HG03469 (cell line): ENCODE results near the gene FAM98A.

Source experiments
- ATAC-seq: cut with Tn5 transposase; IDR thresholded peaks from one replicate; pipeline ENCODE4 v1.9.1; 2021; ENCODE audit warnings: mild to moderate bottlenecking, moderate library complexity, moderate number of reproducible peaks; ENCODE audit not compliant: unreplicated experiment

Gene FAM98A

DNA sequence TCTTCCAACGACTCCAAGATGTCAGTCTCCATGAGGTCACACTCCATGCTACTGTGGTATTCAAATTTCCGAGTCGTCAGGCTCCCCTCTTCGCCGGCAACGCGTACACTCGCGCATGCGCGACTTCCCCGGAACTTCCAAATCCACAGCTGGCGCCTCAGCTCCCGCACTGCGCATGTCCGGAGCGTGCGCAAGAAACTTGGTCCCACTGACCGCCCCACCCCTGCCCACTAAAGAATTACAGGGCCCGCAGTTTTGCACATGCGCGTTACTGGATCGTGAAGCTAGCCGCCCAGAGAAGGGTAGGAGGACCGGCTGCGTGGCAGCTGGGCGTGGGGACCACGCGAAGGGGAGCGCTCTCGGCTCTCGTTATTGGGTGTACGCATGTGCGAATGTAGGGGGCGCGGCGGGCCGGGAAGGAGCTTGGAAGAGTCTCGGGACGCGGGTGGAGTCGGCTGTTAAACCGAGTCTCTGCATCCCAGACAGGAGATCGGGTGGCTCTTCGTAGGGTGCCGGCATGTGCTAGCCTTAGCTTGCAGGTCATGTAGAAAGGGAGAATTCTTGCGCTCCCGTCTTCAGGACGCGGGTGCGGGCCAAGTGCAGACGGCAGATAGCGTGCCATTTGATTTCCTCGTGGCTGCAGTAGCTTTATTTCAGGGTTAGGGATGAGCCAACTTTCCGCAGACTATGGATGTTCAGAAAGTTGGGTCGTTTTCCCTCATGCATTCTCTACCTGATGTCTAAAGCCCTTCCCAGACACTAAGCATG, at the start of gene FAM98A:
Gene FAM98A, minus strand, starts transcription at position 125 of the 768 bp plus-strand sequence. Its CDS starts 78 bp downstream, at position 47.
- ATAC-seq, result peak; percentile 85

DNA sequence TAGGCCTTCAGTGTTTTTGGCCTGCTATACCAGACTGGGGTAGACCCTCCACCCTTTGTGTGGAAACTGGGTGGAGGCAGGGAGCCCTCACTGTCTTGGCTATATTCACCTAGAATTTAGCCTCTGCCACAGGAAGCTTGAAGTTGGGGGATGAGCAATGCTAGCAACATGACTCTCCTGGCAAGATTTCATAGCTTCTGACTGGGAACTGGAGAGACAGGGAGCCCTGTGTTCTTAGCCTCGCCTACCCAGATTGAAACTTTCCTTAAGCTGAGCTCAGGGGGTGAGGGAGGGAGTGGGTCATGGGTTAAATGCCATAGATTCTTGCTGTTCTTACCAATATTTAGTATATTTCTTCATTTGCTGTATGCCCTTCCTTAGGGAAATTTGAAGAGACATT, 46.8 kb upstream of the FAM98A start:
- ATAC-seq, result no peak

DNA sequence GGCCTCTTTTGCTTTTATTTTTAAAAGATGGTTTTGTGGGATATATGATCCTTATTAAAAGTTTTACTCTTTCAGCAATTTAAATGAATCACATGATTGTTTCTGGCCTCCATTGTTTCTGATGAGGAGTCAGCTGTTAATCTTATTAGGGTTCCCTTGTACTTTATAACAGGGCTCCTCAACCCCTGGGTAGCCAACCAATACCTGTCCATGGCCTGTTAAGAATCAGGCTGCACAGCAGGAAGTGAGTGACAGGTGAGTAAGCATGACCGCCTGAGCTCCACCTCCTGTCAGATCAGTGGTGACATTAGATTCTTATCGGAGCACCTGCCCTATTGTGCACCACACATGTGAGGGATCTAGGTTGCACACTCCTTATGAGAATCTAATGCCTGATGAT, 45.1 kb upstream of the FAM98A start:
- ATAC-seq, result no peak

DNA sequence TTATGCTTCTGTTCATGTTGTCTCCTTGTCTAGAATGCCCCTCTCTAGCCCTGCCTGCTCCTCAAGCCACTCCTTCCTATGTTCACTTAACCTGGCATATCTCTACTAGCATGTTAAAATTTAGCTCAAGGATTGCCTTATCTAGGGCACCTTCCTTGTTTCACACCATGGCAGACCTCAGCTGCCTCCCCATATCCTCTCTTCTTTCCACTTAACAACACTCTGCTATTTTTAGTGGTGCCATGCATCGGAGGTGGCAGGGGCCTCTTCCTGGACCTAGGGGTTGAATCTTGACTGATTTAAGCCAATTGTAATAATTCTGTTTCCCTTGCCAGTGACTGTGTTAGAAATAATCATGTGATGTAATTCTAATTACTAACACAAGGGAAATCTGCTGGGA, 36.9 kb upstream of the FAM98A start:
- no peak for ATAC-seq

DNA sequence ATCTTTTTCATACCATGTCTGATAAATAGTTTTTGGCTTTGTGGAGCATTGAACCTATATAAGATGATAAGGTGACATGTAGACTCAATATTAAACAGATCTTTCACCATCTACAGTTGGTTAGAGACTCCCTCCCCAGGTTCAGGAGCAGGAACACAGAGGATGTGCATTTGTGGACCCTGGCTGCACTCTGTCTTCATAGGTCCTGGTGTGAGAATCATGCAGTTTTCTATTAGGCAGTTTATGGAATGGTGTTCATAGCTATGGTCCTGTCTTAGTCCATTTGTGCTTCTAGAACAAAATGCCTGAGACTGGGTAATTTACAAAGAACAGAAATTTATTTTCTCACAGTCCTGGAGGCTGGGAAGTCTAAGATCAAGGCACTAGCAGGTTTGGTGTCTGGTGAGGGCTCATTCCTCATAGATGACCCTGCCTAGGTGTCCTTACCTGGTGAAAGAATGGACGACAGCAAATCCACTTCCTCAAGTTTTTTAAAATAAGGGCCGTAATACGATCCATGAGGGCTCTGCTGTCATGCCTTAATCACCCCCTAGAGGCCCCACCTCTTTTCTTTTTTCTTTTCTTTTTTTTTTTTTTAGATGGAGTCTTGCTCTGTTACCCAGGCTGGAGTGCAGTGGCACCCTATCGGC, 35.3 kb upstream of the FAM98A start:
- ATAC-seq, result no peak

DNA sequence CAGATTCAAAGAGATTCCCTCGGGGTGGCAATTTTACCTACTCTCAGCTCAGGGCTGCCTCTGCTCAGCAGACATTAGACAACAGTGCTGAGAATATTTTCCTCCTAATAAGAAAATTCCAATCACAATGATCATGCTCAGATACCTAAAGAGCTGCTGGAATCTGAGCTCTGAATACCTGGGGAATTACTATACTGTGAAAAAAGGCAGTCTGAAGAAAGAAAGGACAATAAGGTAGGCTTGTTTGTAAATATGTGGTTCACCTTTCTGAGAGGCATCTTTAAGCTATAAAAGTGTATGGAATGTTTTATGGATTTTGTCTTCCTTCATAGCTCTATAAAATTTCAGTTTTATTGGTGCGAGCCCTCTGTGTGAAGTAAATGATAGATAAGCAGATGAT, 34.2 kb upstream of the FAM98A start:
- ATAC-seq, result no peak

DNA sequence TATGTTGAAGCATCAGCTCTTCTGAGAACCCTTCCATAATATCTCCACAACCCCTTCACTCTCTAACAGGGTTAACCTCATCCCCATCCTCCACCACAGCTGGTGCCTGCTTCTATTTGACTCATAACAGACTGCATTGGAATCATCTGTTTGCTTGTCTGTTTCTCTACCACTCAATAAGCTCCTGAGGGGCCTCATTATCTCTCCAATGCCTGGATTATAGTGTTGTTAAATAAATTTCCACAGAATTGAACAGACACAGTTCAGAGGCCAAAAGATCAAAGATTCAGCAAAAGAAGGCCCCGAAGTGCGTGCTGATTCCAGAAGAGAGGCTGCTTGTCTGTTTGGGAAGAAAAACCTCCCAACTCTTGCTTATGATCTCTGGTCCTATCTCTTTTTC, 33.7 kb upstream of the FAM98A start:
- ATAC-seq, result no peak

DNA sequence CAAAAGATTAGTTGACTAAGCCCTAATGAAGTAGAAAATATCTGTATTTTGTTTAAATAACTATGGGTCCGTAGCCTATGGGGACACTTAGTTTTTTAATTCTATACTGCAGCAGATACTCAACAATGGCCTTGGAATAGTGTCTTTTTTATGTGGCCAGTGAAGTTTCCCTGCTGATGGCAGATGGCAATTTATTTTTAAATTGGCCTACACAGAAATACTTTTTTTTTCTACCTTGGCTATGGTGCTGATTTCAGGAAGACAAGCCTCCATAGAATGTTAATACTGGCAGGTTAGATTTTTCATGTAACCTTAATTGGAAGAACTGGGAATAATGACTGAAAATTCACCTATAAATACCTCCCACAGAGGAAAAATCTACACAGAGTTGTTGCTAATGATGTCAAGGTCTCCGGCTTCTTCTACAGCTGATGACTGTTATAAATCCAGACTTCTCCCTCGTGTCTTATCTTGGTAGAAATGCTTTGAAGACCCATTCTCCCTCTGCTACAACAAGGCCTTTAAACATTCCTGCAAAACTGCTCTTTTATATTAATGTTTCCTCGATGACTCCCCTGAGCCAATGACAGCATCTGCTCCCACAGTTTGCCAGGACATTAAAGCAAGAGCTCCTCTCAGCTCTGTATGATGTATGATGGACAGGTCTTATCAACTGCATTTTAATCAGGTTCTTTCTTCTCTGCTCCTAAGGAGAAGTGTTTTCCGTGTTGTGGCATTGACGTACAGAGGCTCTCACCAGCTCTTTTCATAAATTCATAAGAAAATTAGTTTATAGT, 29.1 kb upstream of the FAM98A start:
- no peak for ATAC-seq

DNA sequence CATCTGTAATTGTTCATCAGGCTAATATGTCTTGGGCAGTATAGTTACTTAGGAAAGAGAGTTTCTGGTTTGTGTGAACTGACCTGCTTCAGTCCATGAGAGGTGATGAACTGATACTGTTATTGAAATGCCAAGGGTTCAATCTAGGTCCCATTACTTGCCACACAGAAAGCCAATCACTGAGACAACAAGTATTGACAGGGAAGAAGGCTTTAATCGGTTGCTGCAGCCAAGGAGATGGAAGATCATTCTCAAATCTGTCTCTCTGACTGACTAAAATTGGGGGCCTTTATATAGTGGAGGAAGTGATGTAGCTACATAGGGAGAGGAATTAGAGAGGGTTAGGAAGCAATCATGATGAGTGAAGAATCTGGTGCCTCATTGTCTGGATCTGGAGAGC, 19.9 kb upstream of the FAM98A start:
- no peak for ATAC-seq

DNA sequence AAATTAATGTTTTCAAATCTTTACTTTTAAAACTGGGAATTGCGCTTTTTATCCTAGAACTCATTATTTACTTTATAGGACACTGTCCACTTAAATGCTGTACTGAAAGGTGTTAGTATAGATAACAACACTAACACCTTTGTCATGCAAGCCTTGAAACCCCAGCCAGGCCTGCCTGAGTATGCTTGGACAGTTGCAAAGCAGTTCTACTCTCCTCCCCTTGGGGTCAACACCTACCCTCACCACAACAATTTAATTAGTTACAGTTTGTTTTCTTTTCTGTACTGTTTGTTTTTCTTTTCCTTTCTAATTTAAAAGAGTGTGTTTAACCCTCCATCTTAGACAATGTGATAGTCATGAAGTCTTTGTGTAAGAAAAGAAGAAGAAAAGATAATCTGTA, 18.9 kb upstream of the FAM98A start:
- no peak for ATAC-seq

DNA sequence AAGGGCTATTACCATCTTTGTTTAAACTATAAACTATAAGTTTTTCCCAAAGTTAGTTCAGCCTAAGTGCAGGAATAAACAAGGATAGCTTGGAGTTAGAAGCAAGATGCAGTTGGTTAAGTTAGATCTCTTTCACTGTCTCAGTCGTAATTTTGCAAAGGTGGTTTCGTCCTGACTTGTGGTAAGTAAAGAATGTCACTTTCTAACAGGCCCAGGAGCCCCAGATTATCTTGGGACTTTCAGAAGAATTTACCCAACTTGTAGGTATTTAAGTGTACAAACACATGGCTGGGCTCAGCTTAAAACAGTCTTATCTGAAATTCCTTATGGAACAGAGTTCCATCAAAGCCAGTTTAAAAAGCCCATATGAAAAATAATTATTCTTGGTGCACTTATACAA, 18.3 kb upstream of the FAM98A start:
- no peak for ATAC-seq

DNA sequence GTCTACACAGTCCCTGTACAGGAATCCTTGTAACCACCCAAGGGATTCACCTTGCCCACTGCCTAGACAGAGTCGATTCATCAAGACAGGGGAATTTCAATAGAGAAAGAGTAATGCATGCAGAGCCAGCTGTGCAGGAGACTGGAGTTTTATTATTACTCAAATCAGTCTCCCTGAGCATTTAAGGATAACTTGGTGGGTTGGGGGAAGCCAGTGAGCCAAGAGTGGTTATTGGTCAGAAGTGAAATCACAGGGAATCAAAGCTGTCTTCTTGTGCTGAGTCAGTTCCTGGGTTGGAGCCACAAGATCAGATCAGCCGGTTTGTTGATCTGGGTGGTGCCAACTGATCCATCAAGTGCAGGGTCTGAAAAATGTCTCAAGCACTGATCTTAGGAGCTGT, 17.8 kb upstream of the FAM98A start:
- peak; percentile 38 for ATAC-seq

DNA sequence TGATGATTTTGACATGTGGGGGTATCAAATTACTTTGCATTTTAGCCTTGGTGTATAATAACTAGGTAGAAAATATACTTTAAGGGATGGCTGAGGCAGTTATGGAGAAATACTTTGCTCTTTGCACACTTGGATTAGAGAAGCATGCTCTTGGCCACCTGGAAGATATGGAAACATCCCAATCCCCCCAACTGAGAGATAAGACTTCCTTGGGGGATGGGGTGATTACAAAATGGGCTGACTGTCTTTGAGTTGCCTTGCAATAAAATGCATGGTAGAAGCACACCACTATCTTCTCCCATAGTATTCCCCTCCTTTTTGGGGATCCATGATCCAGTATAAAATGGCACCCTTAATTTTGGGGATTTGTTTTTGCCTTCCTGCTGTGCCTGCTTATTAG, 15.1 kb upstream of the FAM98A start:
- ATAC-seq, result no peak

DNA sequence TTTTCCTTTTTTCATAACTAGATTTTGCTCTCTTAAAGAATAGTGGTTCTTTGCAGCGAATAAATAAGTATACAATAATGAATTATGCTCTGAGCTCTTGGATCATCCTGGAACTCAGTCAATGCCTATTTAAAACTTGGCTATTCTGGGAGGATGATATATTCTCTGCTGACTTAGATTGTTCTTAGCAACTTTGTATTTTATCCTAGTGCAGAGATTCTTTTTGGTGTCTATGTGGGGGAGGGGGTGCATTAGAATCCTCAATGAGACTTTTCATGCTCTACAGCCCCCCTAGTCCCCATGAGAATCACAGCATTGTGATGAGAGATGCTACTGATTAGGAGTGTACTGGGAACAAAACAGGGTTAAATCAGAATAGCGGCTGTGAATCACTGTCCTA, 8.8 kb upstream of the FAM98A start:
- ATAC-seq, result no peak

DNA sequence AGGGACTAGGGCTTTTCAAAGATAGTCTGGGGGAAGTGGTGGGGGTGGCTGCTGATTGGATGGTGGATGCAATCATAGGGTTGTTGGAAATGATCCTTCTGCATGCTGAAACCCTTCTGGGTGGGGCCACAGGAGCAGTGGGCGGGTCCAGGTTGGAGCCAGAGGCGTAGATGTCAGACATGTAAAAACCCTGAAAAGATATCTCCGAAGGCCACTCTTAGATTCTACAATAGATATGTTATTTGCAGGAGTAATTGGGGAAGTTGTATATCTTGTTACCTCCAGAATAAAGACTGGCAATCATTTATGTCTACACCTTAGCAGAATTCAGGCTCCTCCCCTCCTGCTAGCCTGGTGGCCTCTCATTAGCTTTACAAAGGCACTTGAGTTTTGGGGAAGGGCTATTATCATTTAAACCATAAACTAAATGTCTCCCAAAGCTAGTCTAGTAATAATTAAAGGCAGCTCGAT, 8.2 kb upstream of the FAM98A start:
- ATAC-seq, result no peak

DNA sequence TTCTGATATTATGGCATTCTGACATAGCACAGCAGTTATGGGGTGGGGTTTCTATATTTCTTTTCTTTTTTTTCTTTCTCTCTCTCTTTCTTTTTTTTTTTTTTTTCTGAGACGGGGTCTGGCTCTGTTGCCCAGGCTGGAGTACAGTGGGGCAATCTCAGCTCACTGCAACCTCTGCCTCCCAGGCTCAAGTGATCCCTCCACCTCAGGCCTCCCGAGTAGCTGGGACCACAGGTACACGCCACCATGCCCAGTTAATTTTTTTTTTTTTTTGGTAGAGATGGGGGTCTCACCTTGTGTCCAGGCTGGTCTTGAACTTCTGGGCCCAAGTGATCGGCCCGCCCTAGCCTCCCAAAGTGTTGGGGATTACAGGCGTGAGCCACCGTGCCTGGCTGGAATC, 7.5 kb upstream of the FAM98A start:
- ATAC-seq, result no peak

DNA sequence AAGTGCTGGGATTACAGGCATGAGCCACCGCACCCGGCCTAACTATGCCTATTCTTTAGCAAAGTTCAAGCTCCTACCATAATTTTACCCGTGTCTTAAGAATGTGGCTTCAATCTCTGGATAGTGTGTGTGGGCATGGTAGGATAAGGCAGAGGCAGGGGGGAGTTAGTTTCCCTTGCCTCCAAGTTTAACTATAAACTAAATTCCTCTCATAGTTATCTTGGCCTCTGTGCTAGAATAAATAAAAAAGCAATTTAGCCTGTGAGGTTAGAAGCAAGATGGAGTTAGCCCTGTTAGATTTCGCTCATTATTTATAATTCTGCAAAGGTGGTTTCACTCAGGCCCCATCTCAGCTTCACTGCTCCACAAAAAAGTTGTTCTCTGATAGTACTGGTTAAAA, 7.0 kb upstream of the FAM98A start:
- ATAC-seq, result no peak

DNA sequence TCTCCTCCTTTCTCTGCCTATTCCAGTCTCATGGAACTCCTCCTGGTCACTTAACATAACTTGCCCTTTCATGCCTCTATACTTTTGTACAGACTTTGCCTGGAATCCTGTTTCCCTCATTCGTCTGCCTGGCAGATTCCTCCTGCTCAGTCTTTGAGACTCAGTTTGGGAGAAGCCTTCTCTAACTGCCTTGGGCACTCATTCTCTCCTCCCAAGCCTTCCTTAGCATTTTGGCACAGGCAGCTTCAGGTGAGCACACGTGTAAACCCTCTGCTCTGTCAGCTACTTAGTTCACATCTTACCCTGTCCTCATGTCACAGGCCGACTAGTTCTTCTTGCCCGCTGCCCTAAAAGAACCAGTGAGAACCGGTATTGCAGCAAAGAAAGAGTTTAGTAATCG, 6.0 kb upstream of the FAM98A start:
- ATAC-seq, result no peak

DNA sequence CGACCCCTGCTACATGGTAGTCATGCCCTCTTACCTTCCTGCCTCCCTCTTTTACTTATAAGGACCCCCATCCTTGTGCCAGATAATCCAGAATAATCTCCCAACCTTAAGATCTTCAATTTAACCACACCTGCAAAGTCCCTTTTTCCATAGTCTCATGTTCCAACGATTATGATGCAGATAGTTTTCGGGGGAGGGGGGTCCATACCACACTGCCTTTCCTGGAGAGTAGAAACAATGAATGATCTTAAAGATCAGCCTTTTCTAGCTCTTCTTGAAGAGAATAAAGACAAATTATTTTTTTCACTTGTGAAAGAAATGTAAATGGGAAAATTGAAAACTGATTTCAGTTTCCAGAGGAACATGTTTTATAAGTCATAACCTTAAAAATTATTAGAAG, 4.3 kb upstream of the FAM98A start:
- no peak for ATAC-seq

DNA sequence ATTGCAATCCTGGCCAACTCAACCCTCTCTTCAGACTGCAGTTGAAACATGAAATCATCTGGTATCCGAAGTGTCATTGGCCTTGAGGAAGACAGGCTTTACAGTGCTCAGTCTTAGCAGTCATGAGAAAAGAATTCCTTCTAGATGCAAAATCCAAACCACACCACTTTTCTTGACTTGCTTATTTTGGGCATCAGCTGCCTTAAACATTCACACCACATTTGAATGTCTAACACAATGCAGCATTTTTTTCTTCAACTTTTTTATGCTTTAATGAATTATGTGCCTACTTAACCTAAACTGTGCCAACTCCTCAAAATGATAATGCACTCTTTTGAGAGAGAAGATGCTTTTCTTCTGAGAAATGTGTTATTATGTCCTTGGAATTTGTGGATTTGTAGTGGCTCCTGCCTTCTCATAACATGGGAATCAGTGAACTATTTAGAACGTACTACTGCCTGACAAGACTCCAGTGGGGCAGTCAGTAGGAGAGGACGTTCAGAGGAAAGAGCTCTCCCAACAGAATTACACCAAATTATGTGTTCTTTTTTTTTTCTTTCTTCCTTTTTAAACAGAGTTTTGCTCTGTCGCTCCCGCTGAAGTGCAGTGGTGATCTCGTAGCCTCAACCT, 3.2 kb upstream of the FAM98A start:
- no peak for ATAC-seq

DNA sequence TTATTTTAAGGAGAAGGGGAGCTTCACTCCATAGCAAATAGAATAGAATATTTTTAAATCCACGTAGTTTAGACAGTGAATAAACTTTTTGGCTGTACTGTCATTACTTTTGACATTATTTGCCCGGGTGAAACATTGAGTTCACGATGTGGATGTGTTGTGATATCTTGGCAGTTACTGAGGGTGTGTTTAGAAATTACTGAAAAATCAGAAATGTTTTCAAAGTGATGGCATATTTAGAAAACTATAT, 769 bp upstream of the FAM98A start:
- no peak for ATAC-seq
